GM23248 (cell line): Measurements from ENCODE around the gene ANGPT4. TPM values are rescaled to one million over a fixed set of nuclear protein-coding genes. Genes with fewer than 3 reads are reported as not detected.

Source experiments
- DNase-seq: peaks from one replicate; pipeline ENCODE4 v3.0.0-alpha.2; 2015
- H2AFZ ChIP-seq: fragments of 200-600 bp; sonication (generic); 2 replicates; pipeline ENCODE4 v1.6.1; 2016; ENCODE audit warnings: antibody characterized with exemption
- H3F3A ChIP-seq: fragments of 200-600 bp; sonication (generic); 2 replicates; pipeline ENCODE4 v1.6.1; 2016; ENCODE audit warnings: mild to moderate bottlenecking, antibody characterized with exemption, mixed run types; ENCODE audit not compliant: insufficient read depth
- H3K27ac ChIP-seq: fragments of 200-600 bp; sonication (generic); 2 replicates; pipeline ENCODE4 v1.5.1; 2016; ENCODE audit warnings: mild to moderate bottlenecking
- H3K27me3 ChIP-seq: fragments of 200-600 bp; sonication (generic); replicated peaks from 2 replicates; pipeline ENCODE4 v1.6.1; 2016; ENCODE audit warnings: mild to moderate bottlenecking; ENCODE audit not compliant: insufficient read depth
- H3K36me3 ChIP-seq: fragments of 200-600 bp; sonication (generic); 2 replicates; pipeline ENCODE4 v1.6.1; 2016; ENCODE audit warnings: low read depth, mild to moderate bottlenecking
- H3K4me1 ChIP-seq: fragments of 200-600 bp; sonication (generic); 2 replicates; pipeline ENCODE4 v1.6.1; 2016; ENCODE audit warnings: mild to moderate bottlenecking; ENCODE audit not compliant: insufficient read depth
- H3K4me2 ChIP-seq: fragments of 200-600 bp; sonication (generic); one replicate; pipeline ENCODE4 v1.6.1; 2016; ENCODE audit warnings: mild to moderate bottlenecking; ENCODE audit not compliant: unreplicated experiment
- H3K4me3 ChIP-seq: fragments of 200-600 bp; sonication (generic); 2 replicates; pipeline ENCODE4 v1.5.1; 2016; ENCODE audit warnings: mild to moderate bottlenecking
- H3K79me2 ChIP-seq: fragments of 200-600 bp; sonication (generic); 2 replicates; pipeline ENCODE4 v1.6.1; 2016; ENCODE audit warnings: mild to moderate bottlenecking; ENCODE audit not compliant: insufficient read depth
- H3K9ac ChIP-seq: fragments of 200-600 bp; sonication (generic); 2 replicates; pipeline ENCODE4 v1.6.1; 2016; ENCODE audit warnings: mild to moderate bottlenecking
- H3K9me2 ChIP-seq: fragments of 200-600 bp; sonication (generic); 2 replicates; pipeline ENCODE4 v1.6.1; 2016; ENCODE audit warnings: mixed run types, mild to moderate bottlenecking, moderate library complexity; ENCODE audit not compliant: insufficient read depth
- H3K9me3 ChIP-seq: fragments of 200-600 bp; sonication (generic); one replicate; pipeline ENCODE4 v1.6.1; 2017; ENCODE audit warnings: low read depth
- H4K20me1 ChIP-seq: fragments of 200-600 bp; sonication (generic); 2 replicates; pipeline ENCODE4 v1.6.0; 2016; ENCODE audit not compliant: insufficient read depth
- EZH2 ChIP-seq: fragments of 200-600 bp; sonication (generic); IDR thresholded peaks from 2 replicates; pipeline ENCODE4 v1.6.1; 2018; ENCODE audit warnings: antibody characterized with exemption, mild to moderate bottlenecking; ENCODE audit not compliant: insufficient read depth, poor library complexity, severe bottlenecking
- EZH2phosphoT487 ChIP-seq: fragments of 200-600 bp; sonication (generic); IDR thresholded peaks from 2 replicates; pipeline ENCODE4 v1.6.1; 2018; ENCODE audit warnings: antibody characterized with exemption, moderate library complexity, mild to moderate bottlenecking, low read depth; ENCODE audit not compliant: insufficient read depth
- WGBS, 2 experiments: methylation state at CpG; one replicate each; pipeline ENCODE4 v1.1.6; 2015 to 2017; ENCODE audit warnings: low lambda C conversion rate in 2 of 2, low coverage in 1 of 2; ENCODE audit errors: missing lambda C conversion rate in 2 of 2; 5-methylcytosine and 5-hydroxymethylcytosine counted together
- in situ Hi-C: fragments of 300-500 bp; cut with MboI; formaldehyde crosslinking; loops from 2 replicates; pipeline ENCODE4 v1.15.0; 2020
- polyA plus RNA-seq: library from polyadenylated mRNA; unstranded; fragments of >200 nt; fragmentation: Nextera tagmentation; extraction: Ambion mirVana; gene quantifications from 2 replicates; pipeline ENCODE4 v1.2.1, GENCODE V29; 2016
- total RNA-seq: library from RNA; depleted of rRNA; stranded (reverse); fragments of >200 nt; shearing (Covaris generic); gene quantifications from 2 replicates; pipeline ENCODE4 v1.2.3, GENCODE V29; 2014

ANGPT4 gene
- total and polyA plus RNA-seq, 2 experiments from 2014 or later = not detected

- H3K27ac ChIP-seq = no peak overlapping the region
- no peaks in the 10 kb centered on the region for H3K9me2 ChIP-seq
Observed at GRCh38 chr20:848193-848592, 67.9 kb downstream of the ANGPT4 start.

DNA sequence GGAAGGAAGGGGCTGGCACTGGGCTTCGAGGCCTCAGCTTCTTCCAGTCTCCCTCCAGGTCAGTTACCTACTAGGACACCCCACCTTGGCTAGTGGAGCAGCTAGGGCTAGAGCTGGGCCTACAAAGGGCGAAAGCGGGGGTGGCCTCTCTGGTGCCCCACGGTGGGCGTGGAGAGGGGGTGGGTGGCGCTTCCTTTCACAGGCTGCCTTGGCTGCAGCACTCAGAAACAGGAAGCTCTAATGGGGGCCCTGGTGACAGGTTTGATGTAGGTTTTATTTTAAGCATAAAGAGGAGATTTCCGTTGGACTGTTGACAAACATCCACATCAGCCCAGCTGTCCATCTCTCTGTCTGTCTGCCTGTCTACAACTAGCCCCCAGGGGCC, 69.2 kb downstream of the ANGPT4 start:
- Histone ChIP-seq H2AFZ (no peak overlapping the region), H3K4me1 (no peaks in the 10 kb centered on the region), H3K9me3 (no peaks in the 10 kb centered on the region), H3K9ac (no peak overlapping the region), H3K79me2 (peaks cover 5% of the 10 kb centered on the region; the same call in 1 of the 2 replicates), H3F3A (no peaks in the 10 kb centered on the region), H3K27me3 (no peaks in the 10 kb centered on the region), H3K27ac (no peak overlapping the region), H3K4me3 (no peak overlapping the region), H3K9me2 (no peaks in the 10 kb centered on the region), H3K4me2 (no peak overlapping the region), H4K20me1 (no peaks in the 10 kb centered on the region), H3K36me3 (no peaks in the 10 kb centered on the region)
- no peak for DNase-seq
- 93 to 99% methylated on average over 7 of the region's 7 CpGs for WGBS, 2 experiments
- TF ChIP-seq EZH2 (no peak), EZH2phosphoT487 (no peak)
- in situ Hi-C loops = no loop called here

More at GRCh38 chr20:848193-848592, 67.9 kb downstream of the ANGPT4 start:
- H3F3A ChIP-seq = no peaks in the 10 kb centered on the region
- 88 to 94% methylated on average over 5 of the region's 5 CpGs for WGBS, 2 experiments
- H3K9ac ChIP-seq = no peak overlapping the region
- H4K20me1 ChIP-seq = no peaks in the 10 kb centered on the region
- DNase-seq = no peak
- H3K4me2 ChIP-seq = no peak overlapping the region
- in situ Hi-C loops = no loop called here
- no peaks in the 10 kb centered on the region for H3K36me3 ChIP-seq
- H3K4me3 ChIP-seq = no peak overlapping the region
- H3K27me3 ChIP-seq = no peaks in the 10 kb centered on the region
- TF ChIP-seq EZH2 = no peak
- TF ChIP-seq EZH2phosphoT487 = no peak
- H3K79me2 ChIP-seq = 0 out of 2 replicates have a peak, but pooled peaks cover 3% of the 10 kb centered on the region
- H2AFZ ChIP-seq = no peak overlapping the region
- no peaks in the 10 kb centered on the region for H3K9me3 ChIP-seq
- H3K4me1 ChIP-seq = no peaks in the 10 kb centered on the region

GRCh38 chr20:845941-846893, 69.9 kb downstream of the ANGPT4 start:
- Histone ChIP-seq H3K4me2 (no peak overlapping the region), H3K79me2 (peaks cover 11% of the 10 kb centered on the region; the same call in 1 of the 2 replicates), H3K36me3 (no peaks in the 10 kb centered on the region), H3F3A (no peaks in the 10 kb centered on the region), H3K4me1 (no peaks in the 10 kb centered on the region), H4K20me1 (no peaks in the 10 kb centered on the region), H3K4me3 (no peak overlapping the region), H2AFZ (no peak overlapping the region), H3K9ac (no peak overlapping the region), H3K27me3 (no peaks in the 10 kb centered on the region), H3K9me2 (no peaks in the 10 kb centered on the region), H3K9me3 (no peaks in the 10 kb centered on the region), H3K27ac (no peak overlapping the region)
- WGBS, 2 experiments = 81 to 85% methylated on average over 11 of the region's 11 CpGs
- in situ Hi-C loops = no loop called here
- TF ChIP-seq EZH2 (no peak), EZH2phosphoT487 (no peak)
- no peak for DNase-seq

- H3K9ac ChIP-seq = no peak overlapping the region
- in situ Hi-C loops = no loop called here
- H2AFZ ChIP-seq = no peak overlapping the region
- no peak for DNase-seq
- WGBS, 2 experiments = 87 to 93% methylated on average over 36 to 50 of the region's 50 CpGs
- H3K4me2 ChIP-seq = no peak overlapping the region
- H3K27ac ChIP-seq = no peak overlapping the region
- TF ChIP-seq EZH2 (no peak), EZH2phosphoT487 (no peak)
- H3K9me3 ChIP-seq = no peaks in the 10 kb centered on the region
- H3K27me3 ChIP-seq = no peaks in the 10 kb centered on the region
- peaks cover 20% of the 10 kb centered on the region; the same call in 1 of the 2 replicates for H3K79me2 ChIP-seq
- H3K4me1 ChIP-seq = no peaks in the 10 kb centered on the region
- no peaks in the 10 kb centered on the region for H3F3A ChIP-seq
- H3K9me2 ChIP-seq = no peaks in the 10 kb centered on the region
- H4K20me1 ChIP-seq = no peaks in the 10 kb centered on the region
- no peaks in the 10 kb centered on the region for H3K36me3 ChIP-seq
- H3K4me3 ChIP-seq = no peak overlapping the region
Observed at GRCh38 chr20:845226-845868, 70.8 kb downstream of the ANGPT4 start.
